NCI-H446 treated with DMSO at 0.1 percent for 48 hours (cell line): ENCODE results near the gene HECW1.
"Not testable (repeated sequence)": the region's sequence is repeated elsewhere in the genome, so short reads cannot be mapped to it uniquely, and the experiment has no call there.

Experiments
- DNase-seq: peaks from one replicate; lab custom pipeline; 2025; lab: John Stamatoyannopoulos, UW

The HECW1 gene

DNA sequence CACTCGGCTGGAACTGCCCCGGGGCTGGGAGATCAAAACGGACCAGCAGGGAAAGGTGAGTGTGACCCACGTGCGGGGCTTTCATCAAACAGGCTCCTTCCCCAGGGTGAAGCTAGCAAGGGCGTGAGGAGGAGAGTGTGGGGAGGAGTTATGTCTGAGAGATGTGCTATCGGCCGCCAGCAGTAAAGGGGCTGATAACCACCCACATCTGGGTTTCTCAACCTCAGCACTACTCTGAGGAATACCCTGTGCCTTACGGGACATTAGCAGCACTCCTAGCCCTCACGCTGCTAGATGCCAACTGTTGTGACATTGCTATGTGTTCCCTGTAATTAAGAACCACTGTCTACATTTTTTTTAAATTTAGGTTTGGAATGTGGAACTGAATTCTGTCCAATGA, 356.6 kb downstream of the HECW1 start:
- no peak for DNase-seq

DNA sequence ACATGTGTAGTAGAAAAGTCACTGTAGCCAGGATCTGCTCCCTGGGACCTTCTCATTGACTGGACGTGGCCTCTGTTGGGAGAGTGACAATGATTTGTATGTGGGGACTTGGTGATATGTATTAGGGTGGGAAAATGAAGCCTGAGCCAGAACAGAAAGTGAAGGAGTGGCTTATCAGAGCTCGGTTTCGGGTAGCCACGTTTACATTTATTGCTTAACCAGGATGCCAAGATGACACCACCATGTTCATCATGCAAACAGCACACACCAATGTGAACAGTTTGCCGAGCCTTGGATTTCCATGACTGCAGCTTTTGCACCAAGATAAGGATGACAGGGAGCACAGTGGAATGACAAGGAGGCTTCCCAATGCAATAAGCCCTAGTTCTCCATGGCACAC, 357.7 kb downstream of the HECW1 start:
- DNase-seq: no peak

DNA sequence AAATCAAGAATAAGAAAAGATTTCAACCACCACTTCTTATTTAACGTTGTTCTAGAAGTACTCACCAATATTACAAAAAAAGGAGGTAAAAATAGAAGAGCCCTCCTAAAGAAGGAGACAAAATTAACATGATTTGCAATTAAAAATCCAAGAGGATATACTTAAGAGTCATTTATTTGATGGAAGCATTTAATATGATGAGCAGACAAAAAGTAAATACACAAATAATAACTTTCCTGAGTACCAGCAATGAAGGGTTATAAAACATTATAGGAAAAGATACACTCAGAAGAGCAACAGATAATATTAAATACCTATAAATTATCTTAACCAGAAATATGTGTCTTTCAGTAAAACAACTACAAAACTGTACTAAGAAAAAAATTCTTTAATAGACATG, 363.5 kb downstream of the HECW1 start:
- DNase-seq: no peak

DNA sequence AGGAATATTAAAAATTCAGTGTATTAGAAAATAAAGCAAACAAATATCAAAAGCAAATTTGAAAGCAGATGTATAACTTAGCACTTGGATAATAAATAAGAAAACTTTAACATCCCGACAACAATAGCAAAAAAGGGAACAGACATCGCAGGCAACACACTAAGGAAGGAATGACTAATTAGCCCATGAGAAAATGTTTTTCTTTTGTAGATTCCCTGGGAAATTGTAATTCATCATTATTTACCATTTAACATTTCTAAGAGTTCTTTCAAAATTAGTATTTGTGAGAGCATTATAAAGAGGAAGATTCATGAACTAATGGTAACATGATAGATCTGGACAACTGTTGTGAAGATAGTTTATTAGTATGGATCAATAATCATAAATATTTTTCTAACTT, 364.4 kb downstream of the HECW1 start:
- DNase-seq: no peak

DNA sequence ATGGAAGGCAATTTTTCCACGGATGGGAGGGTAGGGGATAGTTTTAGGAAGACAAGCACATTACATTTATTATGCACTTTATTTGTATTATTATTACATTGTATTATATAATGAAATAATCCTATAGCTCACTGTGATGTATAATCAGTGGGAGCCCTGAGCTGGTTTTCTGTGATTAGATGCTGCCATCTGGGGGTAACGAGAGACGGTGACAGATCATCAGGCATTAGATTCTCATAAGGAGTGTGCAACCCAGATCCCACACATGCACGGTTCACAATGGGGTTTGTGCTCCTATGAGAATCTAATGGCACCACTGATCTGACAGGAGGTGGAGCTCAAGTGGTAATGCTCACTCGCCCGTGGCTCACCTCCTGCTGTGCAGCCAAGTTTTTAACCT, 366.6 kb downstream of the HECW1 start:
- DNase-seq: no peak

DNA sequence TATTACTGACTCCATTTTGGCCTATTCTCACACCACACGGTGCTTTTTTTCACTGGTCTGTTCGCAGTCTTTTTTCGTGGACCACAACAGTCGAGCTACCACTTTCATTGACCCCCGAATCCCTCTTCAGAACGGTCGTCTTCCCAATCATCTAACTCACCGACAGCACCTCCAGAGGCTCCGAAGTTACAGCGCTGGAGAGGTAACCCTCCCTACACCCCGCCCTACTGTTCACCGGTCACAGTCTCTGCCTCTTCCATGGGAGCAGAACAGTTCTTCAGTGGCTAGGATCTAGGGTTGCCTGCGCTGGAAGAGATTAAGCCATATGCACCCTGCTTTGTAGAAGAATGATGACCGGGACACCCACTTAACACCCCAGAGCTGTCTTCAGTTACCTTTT, 367.1 kb downstream of the HECW1 start:
- no peak for DNase-seq

DNA sequence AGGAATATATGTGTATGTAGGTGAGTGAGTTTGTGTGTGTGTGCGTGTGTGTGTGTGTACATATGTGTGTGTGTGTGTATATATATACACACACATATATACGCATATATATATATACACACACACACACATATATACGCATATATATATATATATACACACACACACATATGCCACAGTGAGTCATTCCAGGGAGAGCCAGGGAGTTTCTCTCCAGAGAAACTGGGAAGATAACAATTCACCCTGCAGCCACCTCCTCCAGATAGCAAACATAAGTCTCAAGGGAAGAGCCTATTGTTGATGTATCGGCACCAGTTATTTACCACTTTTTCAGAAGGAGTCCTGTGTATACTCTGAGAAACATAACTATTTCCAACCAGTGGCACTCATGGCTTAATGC, 368.1 kb downstream of the HECW1 start:
- DNase-seq: no peak

DNA sequence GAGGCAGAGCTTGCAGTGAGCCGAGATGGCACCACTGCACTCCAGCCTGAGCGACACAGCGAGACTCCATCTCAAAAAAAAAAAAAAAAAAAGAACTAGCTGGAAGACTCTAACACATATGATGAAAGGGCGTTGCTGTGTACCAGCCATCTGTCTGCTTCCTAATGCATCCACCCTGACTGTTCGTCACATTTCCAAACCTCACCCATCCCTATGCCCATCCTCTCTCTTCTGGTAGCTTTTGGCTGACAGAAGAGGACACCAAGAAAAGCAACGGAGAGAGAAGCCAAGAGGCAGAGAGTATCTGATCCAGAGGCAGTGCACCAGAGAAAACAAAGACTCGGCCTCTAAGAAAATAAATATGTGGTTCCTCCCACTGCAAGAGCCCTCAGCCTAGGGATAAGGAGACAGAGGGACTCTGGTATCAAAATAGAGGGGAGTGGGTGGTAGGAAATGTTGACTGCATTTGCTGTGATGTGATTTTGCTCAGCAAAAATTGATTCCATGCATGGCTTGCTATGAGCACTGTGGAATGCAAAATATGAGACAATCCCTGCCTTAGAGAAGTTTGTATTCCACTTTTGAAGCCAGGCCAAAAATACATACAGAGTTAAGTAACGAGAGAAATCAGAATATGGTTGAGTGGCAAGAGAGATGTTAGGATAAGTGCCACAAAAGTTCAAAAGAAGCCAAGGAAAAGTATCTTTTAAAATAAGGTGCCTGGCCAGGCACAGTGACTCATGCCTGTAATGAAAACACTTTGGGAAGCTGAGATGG, 369.6 kb downstream of the HECW1 start:
- DNase-seq: peak; percentile 28

DNA sequence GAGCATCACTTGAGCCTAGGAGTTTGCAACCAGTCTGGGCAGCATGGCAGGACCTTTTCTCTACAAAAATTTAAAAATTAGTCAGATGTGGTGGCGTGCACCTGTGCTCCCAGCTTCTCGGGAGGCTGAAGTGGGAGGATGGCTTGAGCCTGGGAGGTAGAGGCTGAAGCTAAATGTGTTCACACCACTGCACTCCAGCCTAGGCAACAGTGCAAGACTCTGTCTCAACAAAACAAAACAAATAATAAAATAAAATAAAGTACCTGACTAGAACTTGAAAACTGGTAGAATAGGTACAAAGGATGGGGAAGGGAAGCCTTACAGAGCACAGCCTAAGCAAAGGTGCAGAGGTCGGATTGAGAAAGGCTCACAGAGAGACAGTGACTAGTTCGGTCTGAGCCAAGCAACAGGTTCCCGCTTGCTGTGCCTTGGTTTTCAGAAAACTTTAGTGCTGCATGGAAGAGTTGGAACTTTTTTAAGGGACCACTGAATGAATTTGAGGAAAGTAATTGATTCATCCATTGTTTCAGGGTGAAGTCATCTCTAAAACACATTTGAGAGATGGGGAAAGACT, 370.3 kb downstream of the HECW1 start:
- no peak for DNase-seq

DNA sequence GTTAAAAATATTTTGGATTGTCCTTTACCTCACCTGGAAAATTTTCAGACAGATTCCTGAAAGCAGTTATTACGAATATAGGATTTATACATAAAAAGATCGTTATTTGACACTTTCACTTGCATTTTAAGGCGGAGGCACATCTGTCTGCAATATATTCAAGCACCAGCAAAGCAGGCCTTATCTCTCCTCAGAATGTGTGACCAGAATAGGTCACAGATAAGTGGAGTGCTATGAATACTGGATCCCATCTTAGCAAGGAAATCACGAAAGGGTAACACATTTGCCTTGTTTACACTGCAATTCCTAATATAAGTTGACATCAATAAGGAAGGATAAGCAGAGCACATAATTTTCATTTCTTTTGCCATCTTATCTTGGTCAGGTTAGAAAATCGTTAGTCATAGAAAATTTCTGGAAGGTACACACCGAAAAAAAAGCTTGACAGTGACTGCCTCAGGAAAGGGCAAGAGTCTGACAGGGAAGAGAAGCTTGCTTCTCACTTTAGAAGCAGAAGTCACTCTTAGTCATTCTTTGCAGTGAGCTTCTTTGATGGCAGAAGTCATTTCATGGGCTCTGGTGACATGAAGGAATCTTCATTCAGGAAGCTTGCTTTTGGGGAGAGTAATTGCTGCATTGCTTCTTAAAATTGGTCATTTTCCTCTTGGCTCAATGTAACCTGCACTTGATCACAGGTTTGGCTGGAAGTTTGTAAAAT, 372.4 kb downstream of the HECW1 start:
- DNase-seq: no peak

DNA sequence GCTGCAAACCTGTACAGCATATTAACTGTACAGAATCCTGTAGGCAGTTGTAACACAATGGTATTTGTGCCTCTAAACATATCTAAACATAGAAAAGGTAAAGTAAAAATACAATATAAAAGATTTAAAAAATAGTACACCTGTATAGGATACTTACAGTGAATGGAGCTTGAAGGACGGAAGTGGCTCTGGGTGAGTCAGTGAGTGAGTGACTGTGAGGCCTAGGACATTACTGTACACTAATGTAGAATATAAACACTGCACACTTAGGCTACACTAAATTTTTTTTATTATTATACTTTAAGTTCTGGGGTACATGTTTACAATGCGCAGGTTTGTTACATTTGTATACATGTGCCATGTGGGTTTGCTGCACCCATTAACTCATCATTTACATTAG, 373.1 kb downstream of the HECW1 start:
- no peak for DNase-seq

DNA sequence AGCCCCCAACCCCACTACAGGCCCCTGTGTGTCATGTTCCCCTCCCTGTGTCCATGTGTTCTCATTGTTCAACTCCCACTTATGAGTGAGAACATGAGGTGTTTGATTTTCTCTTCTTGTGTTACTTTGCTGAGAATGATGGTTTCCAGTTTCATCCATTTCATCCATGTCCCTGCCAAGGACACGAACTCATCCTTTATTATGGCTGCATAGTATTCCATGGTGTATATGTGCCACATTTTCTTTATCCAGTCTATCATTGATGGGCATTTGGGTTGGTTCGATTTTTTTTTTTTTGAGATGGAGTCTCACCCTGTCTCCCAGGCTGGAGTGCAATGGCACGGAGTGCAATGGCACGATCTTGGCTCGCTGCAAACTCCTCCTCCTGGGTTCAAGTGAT, 373.6 kb downstream of the HECW1 start:
- DNase-seq: not testable (repeated sequence)

DNA sequence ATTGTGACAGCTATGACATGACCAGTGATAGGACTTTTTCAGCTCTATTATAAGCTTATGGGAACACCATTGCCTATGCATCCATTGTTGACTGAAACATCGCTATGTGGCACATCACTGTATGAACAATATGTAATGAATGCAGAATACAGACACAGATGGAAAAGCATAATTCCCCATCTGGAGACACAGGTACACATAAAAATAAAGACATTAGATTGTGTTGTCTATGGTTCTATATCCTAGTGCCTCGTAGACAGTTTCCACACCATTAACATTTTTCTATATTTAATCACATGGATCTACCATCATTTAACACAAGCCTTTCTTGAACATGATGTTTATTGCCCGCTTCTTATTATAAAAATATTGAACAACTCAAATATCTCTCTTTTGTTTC, 374.2 kb downstream of the HECW1 start:
- DNase-seq: no peak

DNA sequence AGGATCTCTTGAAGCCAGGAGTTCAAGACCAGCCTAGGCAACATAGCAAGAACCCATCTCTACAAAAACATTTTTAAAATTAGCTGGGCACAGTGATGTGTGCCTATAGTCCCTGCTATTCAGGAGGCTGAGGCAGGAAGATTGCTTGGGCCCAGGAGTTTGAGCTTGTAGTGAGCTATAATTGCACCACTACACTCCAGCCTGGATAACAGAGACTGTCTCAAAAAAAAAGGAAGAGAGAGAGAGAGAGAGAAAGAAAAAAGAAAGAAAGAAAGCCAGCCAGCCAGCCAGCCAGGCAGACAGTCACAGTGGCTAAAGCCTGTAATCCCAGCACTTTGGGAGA, 375.3 kb downstream of the HECW1 start:
- DNase-seq: no peak

DNA sequence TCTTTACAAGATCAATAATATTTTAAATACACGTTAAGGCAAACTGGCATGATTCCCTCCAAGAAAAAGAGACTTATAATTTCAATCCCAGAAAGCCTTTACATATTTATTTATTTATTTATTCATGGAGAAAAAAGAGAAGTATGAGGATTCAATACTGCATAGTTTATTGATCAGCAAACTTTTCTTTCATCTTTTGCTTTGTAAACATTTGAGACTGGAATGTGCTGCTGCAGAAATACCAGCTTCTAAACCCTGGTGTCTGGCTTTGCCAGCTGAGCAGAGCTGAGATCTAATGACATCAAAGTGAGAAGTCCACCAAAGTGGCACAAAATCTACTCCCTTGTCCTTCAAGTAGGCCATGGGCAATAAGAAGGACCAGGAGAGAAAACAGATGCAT, 376.8 kb downstream of the HECW1 start:
- no peak for DNase-seq

DNA sequence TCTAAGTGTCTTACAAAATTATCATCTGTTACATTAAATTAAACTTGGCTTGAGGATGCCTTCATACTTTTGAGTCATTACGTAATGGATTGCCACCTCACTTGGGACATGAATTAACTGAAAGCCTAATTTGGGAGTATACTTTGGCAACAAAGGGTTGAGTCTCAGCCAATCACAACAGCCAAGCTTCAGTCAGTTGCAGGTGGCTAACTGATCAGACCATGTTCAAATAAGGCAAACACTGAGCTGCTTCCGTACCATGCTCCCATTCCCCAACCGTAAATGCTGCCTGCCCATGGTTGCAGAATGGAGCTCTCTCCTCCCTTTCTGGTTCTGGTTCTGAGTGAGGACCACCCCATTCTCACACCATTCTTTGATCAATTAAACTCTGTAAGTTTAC, 377.6 kb downstream of the HECW1 start:
- DNase-seq: no peak

DNA sequence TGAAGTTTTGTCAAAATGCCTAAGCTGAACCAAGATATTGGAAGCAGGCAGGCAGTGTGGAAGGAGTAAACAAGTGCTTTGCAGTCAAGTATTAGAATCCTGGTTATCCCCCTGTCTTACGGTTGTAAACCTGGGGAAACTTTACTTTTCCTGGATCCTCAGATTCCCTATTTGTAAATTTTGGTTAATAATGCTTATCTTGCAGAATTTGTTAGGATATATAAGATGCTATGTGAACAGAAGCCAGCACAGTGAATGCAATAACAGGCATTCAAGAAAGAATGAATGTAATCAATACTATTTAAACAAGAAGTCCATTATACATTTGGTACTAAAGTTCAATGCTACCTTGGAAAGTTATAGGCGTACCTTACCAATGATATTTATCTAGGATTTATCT, 378.7 kb downstream of the HECW1 start:
- DNase-seq: no peak

DNA sequence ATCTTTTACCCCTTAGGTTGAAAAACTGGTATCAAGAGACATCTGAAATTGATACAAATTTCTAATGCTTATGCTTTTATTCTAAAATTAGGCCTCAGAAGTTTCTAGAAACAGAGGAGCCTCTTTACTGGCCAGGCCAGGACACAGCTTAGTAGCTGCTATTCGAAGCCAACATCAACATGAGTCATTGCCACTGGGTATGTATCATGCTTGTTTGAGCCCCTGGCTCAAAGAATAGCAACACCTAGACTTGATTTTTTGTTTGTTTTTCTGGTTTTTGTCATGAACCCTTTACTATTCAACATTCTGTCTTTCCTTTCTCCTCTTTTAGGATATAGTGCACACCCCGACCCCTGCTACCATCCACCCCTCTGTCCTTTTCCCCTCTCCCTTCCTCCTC, 379.5 kb downstream of the HECW1 start:
- DNase-seq: no peak

DNA sequence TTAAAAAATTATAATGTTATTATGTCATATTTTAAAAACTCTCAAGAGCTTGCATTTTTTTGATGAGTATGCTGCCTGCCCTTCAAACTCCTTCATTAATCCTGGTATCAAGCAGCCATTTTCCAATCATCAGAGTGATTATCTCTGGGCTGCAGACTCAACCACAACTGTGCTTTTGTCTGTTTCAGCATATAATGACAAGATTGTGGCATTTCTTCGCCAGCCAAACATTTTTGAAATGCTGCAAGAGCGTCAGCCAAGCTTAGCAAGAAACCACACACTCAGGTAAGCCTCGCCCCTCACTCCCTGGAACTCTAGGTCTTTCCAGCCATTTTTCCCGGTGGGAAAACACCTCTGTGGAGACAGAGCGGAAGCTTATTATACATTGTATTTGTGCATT, 380.4 kb downstream of the HECW1 start:
- DNase-seq: no peak

DNA sequence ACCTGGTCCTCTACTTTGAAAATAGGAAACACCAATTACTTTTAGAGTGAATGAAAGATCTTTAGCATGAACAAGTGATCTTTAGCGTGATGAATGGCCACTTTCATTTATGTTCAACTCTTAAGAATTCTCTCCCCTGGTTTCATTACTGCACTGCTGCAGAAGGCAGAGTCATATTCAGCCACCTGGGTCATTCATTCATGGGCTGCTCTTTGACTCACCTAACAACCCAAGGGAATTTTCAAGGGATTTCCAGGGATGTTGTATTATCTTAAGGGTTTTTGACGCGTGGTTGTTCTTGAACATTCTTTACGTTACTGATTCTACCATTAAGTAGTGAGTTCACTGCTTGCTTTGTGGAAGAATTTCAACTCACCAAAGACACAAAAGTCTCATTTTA, 383.1 kb downstream of the HECW1 start:
- no peak for DNase-seq

DNA sequence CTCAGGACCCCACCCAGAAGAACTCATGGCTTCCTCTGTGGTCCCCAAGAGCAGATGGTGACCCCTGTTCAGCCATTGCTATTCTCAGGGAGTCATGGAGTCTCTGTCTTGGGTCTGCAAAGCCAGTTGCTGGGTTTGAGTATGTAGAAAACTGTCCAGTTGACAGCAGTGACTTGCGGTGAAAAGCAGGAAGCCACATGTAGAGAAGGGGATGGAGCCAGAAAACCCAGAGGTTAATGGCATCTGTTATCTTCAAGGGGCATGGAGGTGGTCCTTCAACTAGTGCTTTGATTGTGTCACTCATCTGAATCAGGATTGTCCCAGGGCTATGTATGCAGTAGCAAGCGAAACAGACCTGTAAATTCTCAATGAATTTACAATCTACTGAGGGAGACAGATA, 384.1 kb downstream of the HECW1 start:
- DNase-seq: no peak

DNA sequence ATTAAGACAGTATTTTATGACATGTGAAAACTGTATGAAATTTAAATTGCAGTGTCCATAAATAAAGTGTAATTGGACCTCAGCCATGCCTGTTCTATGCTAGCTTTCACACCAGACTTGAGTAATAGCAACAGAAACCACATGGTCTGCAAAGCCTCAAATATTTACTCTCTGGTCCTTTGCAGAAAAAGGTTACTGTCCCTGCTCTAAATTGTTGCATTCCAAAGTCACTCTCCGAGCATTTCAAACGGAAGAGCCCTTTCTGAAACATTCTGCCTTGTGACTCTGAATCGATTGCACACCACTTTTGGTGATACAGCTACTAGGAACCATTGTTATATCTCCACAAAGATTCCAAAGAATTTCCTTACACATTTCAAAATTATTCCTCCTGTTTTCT, 389.4 kb downstream of the HECW1 start:
- no peak for DNase-seq

DNA sequence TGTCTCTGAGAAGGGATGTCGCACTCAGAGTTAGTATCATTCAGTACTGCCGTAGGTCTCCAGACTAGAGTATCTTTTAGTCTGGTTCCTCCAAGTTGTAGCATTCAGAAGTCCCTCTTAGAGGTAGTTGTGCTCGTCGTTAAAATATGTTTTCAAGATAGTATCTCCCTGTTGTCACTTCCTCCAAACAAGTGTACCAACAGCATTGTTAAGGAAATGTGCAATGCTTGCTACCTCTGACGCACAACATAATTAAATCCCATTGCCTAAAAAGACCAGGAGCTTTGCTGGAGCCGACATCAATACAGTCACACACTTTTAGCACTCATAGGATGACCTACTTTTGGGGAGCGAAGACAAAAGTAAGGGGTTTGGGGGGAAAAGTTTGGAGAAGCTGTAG, 390.5 kb downstream of the HECW1 start:
- DNase-seq: no peak

DNA sequence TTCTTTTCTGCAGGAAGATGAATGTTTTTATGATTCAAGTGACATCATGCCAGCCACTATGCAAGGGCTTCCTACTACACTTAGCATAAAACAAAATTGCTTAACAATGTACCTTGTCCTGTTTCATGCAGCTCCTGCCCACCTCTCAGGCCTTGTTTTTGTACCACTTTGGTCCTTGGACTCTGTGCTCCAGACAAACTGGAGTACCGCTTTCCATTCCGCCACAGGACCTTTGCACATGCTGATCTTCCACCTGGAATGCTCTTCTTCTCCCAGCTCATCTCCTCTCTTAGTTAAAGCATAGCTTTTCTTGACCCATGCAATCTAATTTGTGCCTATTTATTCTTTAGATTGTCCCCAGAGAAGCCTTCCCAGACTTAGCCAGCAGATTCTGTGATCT, 393.0 kb downstream of the HECW1 start:
- no peak for DNase-seq
